ENCODE data around the gene OGDHL.
"Not testable (repeated sequence)": the region's sequence is repeated elsewhere in the genome, so short reads cannot be mapped to it uniquely, and the experiment has no call there.

The OGDHL gene

GRCh38 chr10:49761789-49762565 lies at the start of gene OGDHL:
TSS of gene OGDHL (minus strand) at chr10:49762323. CDS start at chr10:49758592, 3,731 bp downstream.
- H3K27me3 Mint-ChIP-seq: peaks cover 62% of the 10 kb centered on the region
- ATAC-seq: peak; percentile 76
- peaks cover 6% of the 10 kb centered on the region for H3K4me1 Mint-ChIP-seq
- DNase-seq: peak; percentile 56 to 57
- H3K27ac Mint-ChIP-seq: no peak within 1 kb of the TSS
- H3K4me3 Mint-ChIP-seq: peak within 1 kb of the TSS; percentile 69 to 81
- peaks cover 0 to 8% of the 10 kb centered on the region in 2 donors for H3K9me3 Mint-ChIP-seq

GRCh38 chr10:49803988-49804387 lies 41.9 kb upstream of the OGDHL start:
- no peak for DNase-seq
- H3K4me1 Mint-ChIP-seq: no peaks in the 10 kb centered on the region
- peaks cover under 1 to 10% of the 10 kb centered on the region in 2 donors for H3K9me3 Mint-ChIP-seq
- ATAC-seq: no peak
- H3K27me3 Mint-ChIP-seq: no peaks in the 10 kb centered on the region
- no peak overlapping the region for H3K4me3 Mint-ChIP-seq
- no peak overlapping the region for H3K27ac Mint-ChIP-seq

- no peak overlapping the region for H3K27ac Mint-ChIP-seq
- H3K4me1 Mint-ChIP-seq: no peaks in the 10 kb centered on the region
- H3K4me3 Mint-ChIP-seq: no peak overlapping the region
- no peak for DNase-seq
- H3K27me3 Mint-ChIP-seq: peaks cover 10% of the 10 kb centered on the region
- no peaks in the 10 kb centered on the region for H3K9me3 Mint-ChIP-seq
- no peak for ATAC-seq
Observed at GRCh38 chr10:49798275-49798674, 36.2 kb upstream of the OGDHL start.

DNA sequence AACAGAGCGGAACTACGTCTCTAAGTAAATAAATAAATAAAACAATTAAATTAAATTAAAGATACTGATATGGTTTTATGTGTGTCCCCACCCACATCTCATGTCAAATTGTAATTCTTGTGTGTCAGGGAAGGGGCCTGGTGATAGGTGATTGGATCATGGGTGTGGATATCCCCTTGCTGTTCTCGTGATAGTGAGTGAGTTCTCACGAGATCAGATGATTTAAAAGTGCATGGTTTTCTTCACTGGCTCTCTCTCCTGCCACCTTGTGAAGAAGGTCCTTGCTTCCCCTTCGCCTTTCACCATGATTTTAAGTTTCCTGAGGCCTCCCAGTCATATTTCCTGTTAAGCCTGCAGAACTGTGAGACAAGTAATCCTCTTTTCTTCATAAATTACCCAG lies 29.0 kb upstream of the OGDHL start:
- no peak for ATAC-seq
- no peak for DNase-seq
- Mint-ChIP-seq H3K27me3 (peaks cover 10% of the 10 kb centered on the region), H3K4me3 (no peak overlapping the region), H3K27ac (no peak overlapping the region), H3K9me3 (no peaks in the 10 kb centered on the region), H3K4me1 (no peaks in the 10 kb centered on the region)

- DNase-seq: no peak
- no peak overlapping the region for H3K27ac Mint-ChIP-seq
- ATAC-seq: no peak
- H3K4me1 Mint-ChIP-seq: no peaks in the 10 kb centered on the region
- H3K4me3 Mint-ChIP-seq: no peak overlapping the region
- H3K27me3 Mint-ChIP-seq: peaks cover 23% of the 10 kb centered on the region
- H3K9me3 Mint-ChIP-seq: no peaks in the 10 kb centered on the region
Observed at GRCh38 chr10:49784681-49785080, 22.6 kb upstream of the OGDHL start.

DNA sequence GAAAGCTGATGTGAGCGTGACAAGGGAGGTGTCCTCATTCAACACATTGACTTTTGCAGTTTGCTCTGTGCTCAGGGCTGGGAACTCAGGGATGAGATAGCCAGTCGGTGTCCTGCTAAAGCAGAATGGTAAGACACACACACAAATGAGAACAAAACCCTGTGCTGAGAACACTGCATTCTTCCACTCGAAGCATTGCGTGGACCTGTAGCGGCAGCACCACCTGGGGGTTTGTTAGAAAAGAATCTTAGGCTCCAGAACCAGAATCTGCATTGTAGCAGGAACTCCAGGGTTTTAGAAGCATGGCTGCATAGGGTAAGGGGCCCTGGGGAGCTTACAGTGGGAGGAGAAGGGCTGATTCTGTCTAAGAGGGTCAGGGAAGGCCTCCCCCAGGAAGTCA lies 21.5 kb upstream of the OGDHL start:
- H3K27ac Mint-ChIP-seq: no peak overlapping the region
- H3K4me3 Mint-ChIP-seq: no peak overlapping the region
- H3K27me3 Mint-ChIP-seq: peaks cover 27% of the 10 kb centered on the region
- H3K4me1 Mint-ChIP-seq: no peaks in the 10 kb centered on the region
- no peaks in the 10 kb centered on the region for H3K9me3 Mint-ChIP-seq
- no peak for DNase-seq
- no peak for ATAC-seq

- Mint-ChIP-seq H3K9me3 (no peaks in the 10 kb centered on the region), H3K27ac (no peak overlapping the region), H3K27me3 (peaks cover 27% of the 10 kb centered on the region), H3K4me3 (no peak overlapping the region), H3K4me1 (no peaks in the 10 kb centered on the region)
- ATAC-seq (no peak), DNase-seq (no peak)
Observed at GRCh38 chr10:49781247-49781646, 19.1 kb upstream of the OGDHL start.

DNA sequence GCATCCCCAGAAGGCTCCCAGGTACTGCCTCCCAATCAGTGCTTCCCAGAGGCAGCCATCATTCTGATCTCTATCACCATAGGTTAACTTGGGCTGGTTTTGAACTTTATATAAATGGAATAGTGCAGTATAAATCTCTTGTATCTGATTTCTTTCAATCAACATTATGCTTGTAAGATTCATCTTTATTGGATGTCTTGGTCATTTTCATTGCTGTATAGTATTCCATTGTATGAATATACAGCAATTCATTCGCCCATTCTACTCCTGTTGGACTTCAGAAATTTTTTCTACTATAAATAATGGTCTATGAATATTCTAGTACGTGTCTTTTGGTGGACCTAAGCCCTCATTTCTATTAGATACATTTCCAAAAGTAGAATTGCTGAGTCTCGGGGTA lies 16.1 kb upstream of the OGDHL start:
- Mint-ChIP-seq H3K4me1 (no peaks in the 10 kb centered on the region), H3K4me3 (no peak overlapping the region), H3K27ac (no peak overlapping the region), H3K27me3 (peaks cover 13% of the 10 kb centered on the region), H3K9me3 (no peaks in the 10 kb centered on the region)
- ATAC-seq: no peak
- DNase-seq: no peak

- no peak overlapping the region for H3K27ac Mint-ChIP-seq
- H3K4me3 Mint-ChIP-seq: no peak overlapping the region
- H3K9me3 Mint-ChIP-seq: no peaks in the 10 kb centered on the region
- H3K4me1 Mint-ChIP-seq: no peaks in the 10 kb centered on the region
- no peak for DNase-seq
- H3K27me3 Mint-ChIP-seq: peaks cover 27% of the 10 kb centered on the region
- ATAC-seq: no peak
Observed at GRCh38 chr10:49776851-49777250, 14.7 kb upstream of the OGDHL start.

DNA sequence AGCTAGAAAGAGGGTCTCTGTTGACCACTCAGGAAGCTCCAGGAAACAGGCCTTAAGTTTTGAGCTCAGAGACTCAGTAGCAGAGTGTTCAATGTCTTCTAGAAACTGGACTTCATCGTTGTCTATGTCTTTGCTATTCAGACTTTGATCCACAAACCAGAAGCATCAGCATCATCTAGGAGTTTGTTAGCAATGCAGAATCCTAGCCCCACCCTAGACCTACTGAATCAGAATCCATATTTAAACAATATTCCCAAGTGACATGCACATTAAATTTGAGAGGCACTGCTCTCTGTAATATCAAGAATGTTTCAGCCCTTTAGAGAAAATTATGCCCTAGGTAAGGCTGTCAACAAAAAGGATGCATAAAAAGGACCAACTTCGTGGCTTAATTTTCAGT lies 12.9 kb upstream of the OGDHL start:
- ATAC-seq (no peak), DNase-seq (no peak)
- Mint-ChIP-seq H3K27me3 (peaks cover 40% of the 10 kb centered on the region), H3K27ac (no peak overlapping the region), H3K4me1 (no peaks in the 10 kb centered on the region), H3K9me3 (no peaks in the 10 kb centered on the region), H3K4me3 (no peak overlapping the region)

DNA sequence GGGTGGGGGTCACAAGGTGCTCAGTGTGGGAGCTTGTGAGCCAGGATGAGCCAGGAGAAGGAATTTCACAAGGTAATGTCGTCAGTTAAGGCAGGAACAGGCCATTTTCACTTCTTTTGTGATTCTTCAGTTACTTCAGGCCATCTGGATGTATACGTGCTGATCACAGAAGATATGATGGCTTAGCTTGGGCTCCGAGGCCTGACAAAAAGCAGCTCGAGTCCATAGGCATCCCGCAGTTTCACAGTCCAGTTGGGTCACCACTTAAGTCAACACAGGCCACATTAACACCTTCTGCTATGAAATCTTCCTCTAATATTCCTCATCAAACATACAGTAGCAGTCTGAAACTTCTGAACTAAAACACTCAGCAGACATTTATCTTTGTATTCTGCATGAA lies 10.8 kb upstream of the OGDHL start:
- H3K27me3 Mint-ChIP-seq: peaks cover 49% of the 10 kb centered on the region
- ATAC-seq, DNase-seq, H3K4me3 Mint-ChIP-seq, H3K4me1 Mint-ChIP-seq, H3K9me3 Mint-ChIP-seq, H3K27ac Mint-ChIP-seq: not testable (repeated sequence)

GRCh38 chr10:49771046-49771445 lies 8.9 kb upstream of the OGDHL start:
- not testable (repeated sequence) for H3K27ac Mint-ChIP-seq, ATAC-seq

DNA sequence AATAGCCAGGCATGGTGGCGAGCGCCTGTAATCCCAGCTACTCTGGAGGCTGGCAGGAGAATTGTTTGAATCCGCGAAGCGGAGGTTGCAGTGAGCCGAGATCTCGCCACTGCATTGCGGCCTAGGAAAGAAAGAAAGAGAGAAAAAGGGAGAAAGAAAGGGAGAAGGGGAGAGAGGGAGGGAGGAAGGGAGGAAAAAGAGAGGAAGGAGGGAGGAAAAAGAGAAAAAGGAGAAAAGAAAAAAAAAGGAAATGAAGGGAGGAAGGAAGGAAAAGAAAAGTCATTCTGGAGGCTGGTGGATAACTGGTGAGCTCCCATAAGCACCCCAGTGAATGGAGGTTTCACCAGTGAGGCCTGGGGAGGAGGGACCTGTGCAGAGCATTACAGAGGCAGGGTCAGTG lies 7.6 kb upstream of the OGDHL start:
- Mint-ChIP-seq H3K4me3 (no peak overlapping the region), H3K4me1 (no peaks in the 10 kb centered on the region), H3K9me3 (peaks cover 0 to 8% of the 10 kb centered on the region in 2 donors), H3K27ac (no peak overlapping the region), H3K27me3 (peaks cover 68% of the 10 kb centered on the region)
- ATAC-seq (no peak), DNase-seq (no peak)

More at GRCh38 chr10:49771046-49771445, 8.9 kb upstream of the OGDHL start:
- H3K4me1 Mint-ChIP-seq, H3K4me3 Mint-ChIP-seq, DNase-seq, H3K9me3 Mint-ChIP-seq: not testable (repeated sequence)
- H3K27me3 Mint-ChIP-seq: peaks cover 68% of the 10 kb centered on the region

GRCh38 chr10:49768731-49769130 lies 6.6 kb upstream of the OGDHL start:
- no peak overlapping the region for H3K4me3 Mint-ChIP-seq
- peaks cover 73% of the 10 kb centered on the region for H3K27me3 Mint-ChIP-seq
- H3K9me3 Mint-ChIP-seq: peaks cover 0 to 8% of the 10 kb centered on the region in 2 donors
- no peak for DNase-seq
- no peak for ATAC-seq
- no peak overlapping the region for H3K27ac Mint-ChIP-seq
- H3K4me1 Mint-ChIP-seq: no peaks in the 10 kb centered on the region

DNA sequence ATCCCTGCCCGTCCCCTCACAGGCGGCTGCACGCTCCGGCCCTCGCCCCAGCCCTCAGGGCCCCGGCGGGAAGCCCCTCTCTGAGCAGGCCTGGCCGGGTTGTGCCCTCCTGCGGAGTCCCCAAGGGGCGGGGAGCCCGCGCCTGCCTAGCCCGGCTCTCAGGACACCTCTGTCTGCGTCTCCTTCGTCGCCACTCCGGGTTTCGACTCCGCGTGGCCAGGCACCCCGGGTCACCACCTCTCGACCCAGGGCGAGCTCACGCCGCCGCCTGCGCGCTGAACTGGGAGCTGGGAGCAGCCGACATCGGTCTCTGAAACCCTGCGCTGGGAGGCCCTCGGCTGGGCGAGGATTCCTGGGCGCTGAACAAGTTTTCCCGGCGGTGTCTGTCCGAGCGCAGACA lies 6.2 kb upstream of the OGDHL start:
- no peak overlapping the region for H3K27ac Mint-ChIP-seq
- peaks cover 77% of the 10 kb centered on the region for H3K27me3 Mint-ChIP-seq
- ATAC-seq (no peak), DNase-seq (no peak)
- no peaks in the 10 kb centered on the region for H3K4me1 Mint-ChIP-seq
- H3K9me3 Mint-ChIP-seq: peaks cover 0 to 8% of the 10 kb centered on the region in 2 donors
- no peak overlapping the region for H3K4me3 Mint-ChIP-seq

DNA sequence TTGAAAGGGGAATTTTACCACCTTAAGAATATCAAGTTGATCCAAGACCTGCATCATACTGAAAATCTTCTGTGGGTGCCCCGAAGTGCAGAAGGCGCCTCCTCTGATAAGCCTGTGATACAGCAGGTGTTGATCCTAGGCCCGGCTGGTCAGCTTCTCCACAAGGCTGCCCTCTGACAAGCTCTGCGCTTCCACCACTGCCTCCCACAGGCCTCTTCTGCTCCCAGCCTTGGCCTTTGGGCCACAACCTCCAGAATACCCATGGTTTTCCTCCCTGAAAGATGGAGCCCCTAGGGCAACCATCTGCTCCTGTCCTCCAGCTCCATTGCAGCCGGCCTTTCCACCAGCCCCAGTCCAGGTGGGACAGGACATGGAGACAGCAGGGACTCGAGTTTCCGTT lies 5.6 kb upstream of the OGDHL start:
- Mint-ChIP-seq H3K4me1 (no peaks in the 10 kb centered on the region), H3K27me3 (peaks cover 77% of the 10 kb centered on the region)

GRCh38 chr10:49766484-49766883 lies 4.4 kb upstream of the OGDHL start:
- DNase-seq (no peak), ATAC-seq (no peak)
- Mint-ChIP-seq H3K27ac (no peak overlapping the region), H3K4me1 (peaks cover 6% of the 10 kb centered on the region), H3K4me3 (no peak overlapping the region), H3K27me3 (peaks cover 74% of the 10 kb centered on the region), H3K9me3 (peaks cover 0 to 8% of the 10 kb centered on the region in 2 donors)

More for the DNA sequence above, 5.6 kb upstream of the OGDHL start:
- Mint-ChIP-seq H3K27ac (no peak overlapping the region), H3K9me3 (peaks cover 0 to 8% of the 10 kb centered on the region in 2 donors), H3K4me3 (no peak overlapping the region)
- no peak for ATAC-seq
- DNase-seq: no peak
